SK-N-SH (cell line): ENCODE measurements around the gene TSEN15. TPM values are rescaled to one million over a fixed set of nuclear protein-coding genes. Genes with fewer than 3 reads are reported as not detected.
"Not testable (repeated sequence)": the region's sequence is repeated elsewhere in the genome, so short reads cannot be mapped to it uniquely, and the experiment has no call there.

Source experiments
- CTCF ChIA-PET: fragments of 300-600, 350-600 bp; formaldehyde crosslinking; extraction: SDS; loops from one replicate; lab custom pipeline; 2021; lab: Yijun Ruan, JAX
- POLR2A ChIA-PET: fragments of 350-600 bp; sonication (Branson Sonifier 250); formaldehyde crosslinking; extraction: SDS; loops from one replicate; lab custom pipeline; 2020; ENCODE audit warnings: antibody characterized with exemption, inconsistent platforms; lab: Yijun Ruan, JAX
- DNase-seq: peaks from one replicate; pipeline ENCODE4 v3.0.0; 2012
- H2AFZ ChIP-seq: fragments of 200-600 bp; sonication (generic); 2 replicates; pipeline ENCODE4 v1.8.1; 2016; ENCODE audit warnings: antibody characterized with exemption, mild to moderate bottlenecking, low read depth
- H3F3A ChIP-seq: fragments of 200-600 bp; sonication (generic); replicated peaks from 2 replicates; pipeline ENCODE3; 2016; ENCODE audit warnings: antibody characterized with exemption, mild to moderate bottlenecking; ENCODE audit not compliant: insufficient read depth
- H3K27ac ChIP-seq, 2 experiments: fragments of 200-500 bp in 1 of 2; fragments of 200-600 bp in 1 of 2; sonication (Bioruptor generic) in 1 of 2; sonication (generic), shearing (Covaris generic) in 1 of 2; 2 replicates each; pipeline versions ENCODE4 v1.5.1 to v1.6.1; 2014 to 2016; ENCODE audit warnings: low read depth in 2 of 2, inconsistent platforms in 1 of 2, low read length in 1 of 2, mild to moderate bottlenecking in 1 of 2, mixed read lengths in 1 of 2
- H3K27me3 ChIP-seq: fragments of 200-600 bp; sonication (generic), shearing (Covaris generic); 2 replicates; pipeline ENCODE4 v1.6.1; 2016; ENCODE audit warnings: mixed run types; ENCODE audit not compliant: insufficient read depth
- H3K36me3 ChIP-seq, 2 experiments: fragments of 200-500 bp in 1 of 2; fragments of 200-600 bp in 1 of 2; sonication (Bioruptor generic) in 1 of 2; sonication (generic) in 1 of 2; replicated peaks in 1 of 2; 2 replicates each; pipeline versions ENCODE3 to v1.5.1; 2014 to 2016; ENCODE audit warnings: low read length in 1 of 2, mild to moderate bottlenecking in 1 of 2; ENCODE audit not compliant: insufficient read depth in 2 of 2, control insufficient read depth in 1 of 2
- H3K4me1 ChIP-seq, 2 experiments: fragments of 200-500 bp in 1 of 2; fragments of 200-600 bp in 1 of 2; sonication (Bioruptor generic) in 1 of 2; sonication (generic), shearing (Covaris generic) in 1 of 2; 2 replicates each; pipeline versions ENCODE4 v1.5.1 to v1.6.1; 2014 to 2016; ENCODE audit warnings: low read depth in 1 of 2, low read length in 1 of 2, mixed run types in 1 of 2; ENCODE audit not compliant: insufficient read depth in 2 of 2, control insufficient read depth in 1 of 2
- H3K4me2 ChIP-seq: fragments of 200-600 bp; sonication (generic), shearing (Covaris generic); 2 replicates; pipeline ENCODE4 v1.6.1; 2017; ENCODE audit warnings: mixed run types
- H3K4me3 ChIP-seq, 2 experiments: fragments of 200-500 bp in 1 of 2; fragments of 200-600 bp in 1 of 2; sonication (Bioruptor generic) in 1 of 2; sonication (generic), shearing (Covaris generic) in 1 of 2; 2 replicates each; pipeline versions ENCODE4 v1.5.1 to v1.8.1; 2014 to 2016; ENCODE audit warnings: low read depth in 2 of 2, inconsistent platforms in 1 of 2, low read length in 1 of 2, mild to moderate bottlenecking in 1 of 2, mixed read lengths in 1 of 2, moderate library complexity in 1 of 2
- H3K79me2 ChIP-seq: fragments of 200-600 bp; sonication (generic); 2 replicates; pipeline ENCODE4 v1.8.1; 2017; ENCODE audit warnings: mild to moderate bottlenecking; ENCODE audit not compliant: insufficient read depth
- H3K9ac ChIP-seq: fragments of 200-600 bp; sonication (generic); 2 replicates; pipeline ENCODE4 v1.6.1; 2017; ENCODE audit warnings: mixed run types
- H3K9me2 ChIP-seq: fragments of 200-600 bp; sonication (generic); 2 replicates; pipeline ENCODE4 v1.6.1; 2017; ENCODE audit warnings: mixed run types
- H3K9me3 ChIP-seq: fragments of 200-600 bp; sonication (generic); 2 replicates; pipeline ENCODE4 v1.6.1; 2017; ENCODE audit warnings: mixed run types, mild to moderate bottlenecking, moderate library complexity
- H4K20me1 ChIP-seq: fragments of 200-600 bp; sonication (generic); 2 replicates; pipeline ENCODE4 v1.6.1; 2017; ENCODE audit warnings: mild to moderate bottlenecking, mixed run types; ENCODE audit not compliant: insufficient read depth
- CHD2 ChIP-seq: fragments of 150-350 bp; IDR thresholded peaks from 2 replicates; pipeline ENCODE4 v1.6.1; 2018; ENCODE audit warnings: low read length; ENCODE audit not compliant: partially characterized antibody
- CTCF ChIP-seq: fragments of 200-600 bp; sonication (generic); IDR thresholded peaks from 2 replicates; pipeline ENCODE4 v1.6.1; 2017; ENCODE audit warnings: antibody characterized with exemption, mild to moderate bottlenecking, moderate library complexity
- ELF1 ChIP-seq: IDR thresholded peaks from 2 replicates; pipeline ENCODE4 v1.4.0; 2012
- IRF3 ChIP-seq: fragments of 150-350 bp; IDR thresholded peaks from 2 replicates; pipeline ENCODE4 v1.6.1; 2016; ENCODE audit warnings: mild to moderate bottlenecking, low read depth, low read length
- NFIC ChIP-seq: IDR thresholded peaks from 2 replicates; pipeline ENCODE4 v1.4.0; 2012; ENCODE audit warnings: borderline replicate concordance
- NRF1 ChIP-seq: IDR thresholded peaks from 2 replicates; pipeline ENCODE4 v1.6.1; 2012; ENCODE audit warnings: low read depth, mild to moderate bottlenecking, low read length
- RCOR1 ChIP-seq: fragments of 150-350 bp; IDR thresholded peaks from 2 replicates; pipeline ENCODE4 v1.6.1; 2017; ENCODE audit warnings: antibody characterized with exemption, low read length
- REST ChIP-seq: IDR thresholded peaks from 2 replicates; pipeline ENCODE4 v1.6.1; 2012; ENCODE audit warnings: mild to moderate bottlenecking, low read depth, low read length, moderate library complexity
- RXRA ChIP-seq: IDR thresholded peaks from 2 replicates; pipeline ENCODE4 v1.4.0; 2012; ENCODE audit warnings: low read depth, mild to moderate bottlenecking, borderline replicate concordance
- SIN3A ChIP-seq: IDR thresholded peaks from 2 replicates; pipeline ENCODE4 v1.6.1; 2012; ENCODE audit warnings: low read depth, mild to moderate bottlenecking, low read length, moderate library complexity, borderline replicate concordance
- USF1 ChIP-seq: IDR thresholded peaks from 2 replicates; pipeline ENCODE4 v1.4.0; 2012; ENCODE audit warnings: low read depth, borderline replicate concordance
- WGBS: methylation state at CpG from one replicate; pipeline ENCODE4 v1.1.6; 2017; ENCODE audit warnings: low lambda C conversion rate; 5-methylcytosine and 5-hydroxymethylcytosine counted together
- polyA plus RNA-seq, 3 experiments: library from polyadenylated mRNA; depleted of rRNA; stranded (reverse); fragments of >200 nt; gene quantifications; 2 replicates each; pipeline ENCODE4 v1.2.3, GENCODE V29; 2012

The TSEN15 gene
- polyA plus RNA-seq, 1 of the 3 experiments (the other 2 are of a cell fraction): 29.0 TPM

- no peak for TF ChIP-seq REST
- TF ChIP-seq ELF1: no peak
These were observed 6.7 kb upstream of the TSEN15 start (continued) for GRCh38 chr1:184044603-184045376.

GRCh38 chr1:184047541-184047940 is 4.0 kb upstream of the TSEN15 start:
- H3K27ac ChIP-seq, CTCF ChIA-PET, H2AFZ ChIP-seq, H3K79me2 ChIP-seq, H3K4me2 ChIP-seq, H3K27me3 ChIP-seq, H3K4me1 ChIP-seq, H3K9me3 ChIP-seq, POLR2A ChIA-PET, H3K36me3 ChIP-seq, H3F3A ChIP-seq, H3K4me3 ChIP-seq, H4K20me1 ChIP-seq, DNase-seq, H3K9ac ChIP-seq, H3K9me2 ChIP-seq: not testable (repeated sequence)
- WGBS: 83% methylated on average over 5 of the region's 5 CpGs

- no peaks in the 10 kb centered on the region for H3K9me3 ChIP-seq
- H3K4me2 ChIP-seq: no peak overlapping the region
- ChIA-PET CTCF (interaction anchor here (0.9 kb wide), 1 partner anchor 133 kb away, joined by 4 read pairs; no protein-coding TSS in a partner anchor), POLR2A (no interaction called here)
- peaks cover 7% of the 10 kb centered on the region for H3F3A ChIP-seq
- H3K27me3 ChIP-seq: no peaks in the 10 kb centered on the region
- no peak for DNase-seq
- no peak overlapping the region for H2AFZ ChIP-seq
- no peaks in the 10 kb centered on the region for H3K36me3 ChIP-seq
- 84% methylated on average over 4 of the region's 4 CpGs for WGBS
- peaks cover 18 to 20% of the 10 kb centered on the region in 2 experiments; a peak in 3 of 4 replicates for H3K4me1 ChIP-seq
- H3K27ac ChIP-seq: no peak overlapping the region
- no peaks in the 10 kb centered on the region for H3K9me2 ChIP-seq
- H3K79me2 ChIP-seq: peaks cover 20% of the 10 kb centered on the region
- no peak overlapping the region for H3K9ac ChIP-seq
- no peak overlapping the region for H3K4me3 ChIP-seq
- no peaks in the 10 kb centered on the region for H4K20me1 ChIP-seq
- TF ChIP-seq CHD2 (no peak), NFIC (no peak), IRF3 (no peak), SIN3A (no peak), REST (no peak), RCOR1 (no peak), USF1 (no peak), CTCF (no peak), NRF1 (no peak), RXRA (no peak)
These were observed 2.8 kb upstream of the TSEN15 start for GRCh38 chr1:184048561-184049240.
